ENCODE results near the gene MPZL2.

The MPZL2 gene

DNA sequence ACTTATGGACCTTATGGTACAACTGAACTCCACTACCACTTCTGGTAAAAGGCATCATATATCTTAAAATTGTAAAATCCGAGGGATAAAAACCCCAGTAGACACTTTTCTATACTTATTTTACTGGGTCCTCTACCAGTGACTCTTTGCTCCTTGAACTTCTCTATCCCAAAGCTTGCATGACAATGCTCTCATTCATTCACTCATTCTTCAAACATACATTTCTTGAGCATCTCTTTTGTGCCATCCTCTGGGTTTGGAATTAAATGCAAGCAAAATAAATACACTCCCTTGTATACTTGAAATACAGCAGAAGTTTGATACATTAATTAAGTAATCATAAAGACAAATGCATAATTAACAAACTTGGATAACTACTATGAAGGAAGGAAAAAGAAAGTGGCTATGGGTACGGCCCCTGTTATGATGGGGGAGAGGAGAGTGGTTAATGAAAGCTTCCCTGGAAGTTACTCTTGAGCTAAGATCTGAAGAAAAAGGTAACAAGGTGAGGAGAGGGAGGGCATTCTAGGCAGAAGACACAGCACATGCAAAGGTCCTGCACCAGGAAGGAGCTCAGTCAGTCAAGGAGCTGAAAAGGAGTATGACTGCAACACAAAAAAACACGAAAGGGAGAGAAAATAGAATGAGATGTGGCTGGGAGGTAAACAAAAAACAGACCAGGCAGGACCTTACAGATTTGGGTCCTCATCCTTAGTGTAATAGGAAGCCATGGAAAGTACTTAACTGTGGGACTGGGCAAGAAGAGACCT, 19.9 kb downstream of the MPZL2 start:
- DNase-seq (ENCODE audit: low spot score) (no peak), FAIRE-seq (no peak)

DNA sequence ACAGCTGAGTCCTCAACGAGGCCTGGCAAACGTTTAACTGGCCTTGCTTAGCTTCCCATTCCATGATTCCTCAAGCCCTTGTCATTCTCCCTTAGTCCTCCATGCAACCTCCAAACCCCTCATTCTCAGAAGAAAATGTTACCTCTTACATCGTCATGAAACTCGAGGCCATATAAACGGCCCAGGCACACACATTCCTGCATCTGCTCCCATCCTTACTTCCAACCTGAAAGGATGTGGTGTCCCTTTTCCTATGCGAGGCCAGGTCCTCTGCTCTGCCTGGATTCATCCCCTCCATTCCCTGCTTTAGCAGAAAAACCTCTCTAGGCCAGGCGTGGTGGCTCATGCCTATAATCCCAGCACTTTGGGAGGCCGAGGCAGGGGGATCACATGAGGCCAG, 20.9 kb downstream of the MPZL2 start:
- no peak for FAIRE-seq
- DNase-seq (ENCODE audit: low spot score): no peak

DNA sequence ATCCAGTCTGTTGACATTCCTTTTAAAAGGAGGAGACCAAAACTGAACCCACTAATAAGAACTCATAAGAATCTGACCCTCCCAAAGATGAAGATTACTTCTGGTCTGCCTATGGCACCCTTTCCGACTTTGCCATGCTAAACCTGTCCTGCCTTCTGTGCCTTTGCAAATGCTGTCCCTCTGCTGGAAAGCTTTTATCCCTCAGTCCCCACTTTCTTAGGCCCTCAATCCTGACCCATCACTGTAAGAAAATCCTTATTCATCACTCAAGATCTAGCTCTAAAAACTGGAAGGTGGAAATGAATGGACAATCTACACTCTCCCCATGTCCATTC, 22.4 kb downstream of the MPZL2 start:
- no peak for FAIRE-seq
- DNase-seq (ENCODE audit: low spot score): no peak

DNA sequence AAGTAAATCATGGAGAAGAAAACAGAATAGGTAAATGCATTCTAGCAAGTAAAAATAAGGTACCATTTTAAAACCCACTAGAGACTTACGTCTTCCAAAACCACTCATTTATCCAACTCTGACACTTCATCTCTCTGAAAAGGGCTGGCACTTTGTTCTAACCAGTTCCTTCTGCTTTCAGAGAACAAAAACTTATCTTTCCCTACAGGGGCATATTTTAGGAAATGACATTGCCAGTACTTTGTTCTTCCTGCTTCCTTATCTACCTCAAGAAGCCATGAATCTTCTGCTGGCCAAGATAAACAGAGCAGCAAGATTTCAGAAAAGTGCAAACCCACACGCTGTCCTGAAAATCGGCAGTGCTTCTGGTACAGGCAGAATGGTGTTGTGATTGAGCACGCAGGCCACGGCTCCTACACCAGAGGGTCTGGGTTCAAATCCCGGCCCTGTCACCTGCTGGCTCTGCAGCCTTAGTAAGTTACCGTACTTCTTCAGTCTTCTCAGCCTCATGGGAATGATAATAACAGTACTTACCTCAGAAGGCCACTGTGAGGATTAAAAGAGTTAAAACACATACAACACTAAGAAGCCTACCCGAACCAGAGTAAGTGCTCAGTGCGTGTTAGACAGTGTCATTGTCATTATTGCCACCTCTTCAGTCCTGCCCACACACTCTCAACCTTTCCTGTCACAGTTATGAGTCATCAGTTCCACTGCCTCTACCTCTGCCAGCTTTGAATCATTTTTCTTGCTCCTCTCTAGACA, 22.9 kb downstream of the MPZL2 start:
- DNase-seq (ENCODE audit: low spot score) (peak; percentile 54), FAIRE-seq (no peak)

DNA sequence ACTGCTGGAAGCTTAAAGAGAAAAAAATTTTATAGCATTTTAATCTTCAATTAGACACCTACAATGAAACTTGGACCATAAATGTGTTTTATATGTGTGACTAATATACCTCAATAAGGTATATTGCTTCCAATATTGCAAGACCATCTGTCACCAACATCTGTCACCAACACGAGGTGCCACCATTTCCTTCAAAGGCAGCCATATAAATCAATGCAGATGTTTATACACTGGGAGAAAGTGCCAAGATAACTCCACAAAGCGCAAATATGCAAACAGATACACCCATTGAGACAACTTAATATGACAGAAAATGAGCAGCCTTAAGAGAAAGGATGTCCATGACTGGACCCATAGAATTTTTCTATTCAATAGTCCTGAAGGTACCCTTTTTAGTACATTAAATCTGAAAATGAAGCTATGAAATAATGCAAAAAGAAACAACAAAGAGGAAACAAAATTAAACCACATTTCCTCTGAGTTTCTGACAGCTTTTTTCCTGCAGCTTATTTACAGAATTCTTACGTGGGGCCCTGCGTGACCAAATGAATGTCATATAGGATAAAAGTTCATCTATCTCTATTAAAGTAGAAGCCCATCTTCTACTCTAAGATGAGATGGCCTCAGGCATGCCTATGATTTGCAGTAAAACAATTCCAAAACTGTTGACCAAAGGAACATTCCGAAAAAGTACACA, 24.4 kb downstream of the MPZL2 start:
- DNase-seq (ENCODE audit: low spot score): no peak
- FAIRE-seq: no peak

DNA sequence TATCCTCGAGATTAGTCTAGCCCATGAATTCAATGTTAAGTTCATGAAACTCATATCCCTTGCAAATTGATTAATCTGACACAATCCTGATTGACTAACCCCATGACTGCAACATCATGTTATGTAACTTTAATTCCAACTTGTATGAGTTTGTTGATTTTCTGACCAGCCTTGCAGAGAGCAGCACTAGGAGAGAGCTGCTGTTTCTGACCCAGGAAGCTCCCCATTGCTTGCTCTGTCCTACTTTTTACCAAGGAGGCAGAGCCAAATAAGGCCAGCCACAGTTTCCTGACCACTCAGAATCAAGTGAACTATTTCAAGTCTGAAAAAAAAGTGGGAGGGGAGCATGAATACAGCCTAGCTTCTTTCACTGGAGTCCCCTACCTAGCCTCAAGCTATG, 25.2 kb downstream of the MPZL2 start:
- DNase-seq (ENCODE audit: low spot score) (no peak), FAIRE-seq (no peak)

DNA sequence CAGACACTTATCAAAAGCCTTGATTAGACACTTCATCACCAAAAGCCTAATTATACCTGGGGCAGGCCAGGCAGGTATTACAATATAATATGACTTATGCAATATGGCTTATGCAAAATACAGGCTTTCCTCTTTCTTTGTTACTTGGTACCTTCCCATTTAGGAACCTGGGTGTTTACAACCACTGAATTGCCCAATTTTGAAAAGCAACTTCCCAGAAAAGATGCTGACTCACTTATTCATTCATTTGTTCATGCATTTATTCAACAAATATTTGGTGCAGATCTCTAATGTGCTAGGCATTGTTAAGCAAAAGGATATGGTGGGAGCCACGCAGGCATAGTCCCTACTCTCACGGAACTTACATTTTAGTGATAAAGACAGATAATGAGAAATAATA, 25.7 kb downstream of the MPZL2 start:
- no peak for FAIRE-seq
- DNase-seq (ENCODE audit: low spot score): no peak

DNA sequence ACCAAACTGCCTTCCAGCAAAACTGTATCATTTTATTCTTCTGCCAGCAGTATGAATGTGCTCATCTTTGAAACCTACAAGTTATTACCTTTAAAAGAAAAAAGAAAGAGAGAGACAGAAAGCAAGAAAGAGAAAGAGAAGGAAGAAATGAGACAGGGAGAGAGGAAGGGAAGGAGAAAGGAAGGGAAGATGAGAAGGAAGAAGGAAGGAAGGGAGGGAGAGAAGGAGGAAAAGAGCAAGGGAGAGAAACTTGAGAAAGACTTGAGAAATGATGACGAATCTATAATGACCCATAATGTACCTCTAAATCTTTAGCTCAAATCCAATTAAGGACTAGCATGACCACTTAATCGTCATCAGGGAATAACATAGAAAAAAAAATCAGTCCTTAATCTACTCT, 27.9 kb downstream of the MPZL2 start:
- FAIRE-seq (no peak), DNase-seq (ENCODE audit: low spot score) (no peak)

DNA sequence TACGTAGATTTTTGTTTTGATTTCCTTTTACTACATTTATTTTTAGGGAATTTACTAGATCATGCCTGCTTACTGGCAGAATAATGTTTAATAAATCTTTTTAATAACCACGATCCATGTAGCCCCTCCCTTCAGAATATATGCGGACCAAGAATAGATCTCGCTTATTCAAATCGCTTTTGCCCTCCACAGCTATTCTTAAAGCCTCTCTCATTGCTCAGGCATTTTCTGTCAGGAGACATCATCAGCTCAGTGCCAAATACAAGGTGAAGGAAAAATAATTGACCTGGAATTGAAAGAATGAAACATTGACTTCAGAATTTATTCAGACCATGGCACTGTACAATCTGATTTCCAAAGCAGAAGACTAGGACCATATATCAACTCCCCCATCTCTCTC, 29.3 kb downstream of the MPZL2 start:
- FAIRE-seq: no peak
- DNase-seq (ENCODE audit: low spot score): no peak

DNA sequence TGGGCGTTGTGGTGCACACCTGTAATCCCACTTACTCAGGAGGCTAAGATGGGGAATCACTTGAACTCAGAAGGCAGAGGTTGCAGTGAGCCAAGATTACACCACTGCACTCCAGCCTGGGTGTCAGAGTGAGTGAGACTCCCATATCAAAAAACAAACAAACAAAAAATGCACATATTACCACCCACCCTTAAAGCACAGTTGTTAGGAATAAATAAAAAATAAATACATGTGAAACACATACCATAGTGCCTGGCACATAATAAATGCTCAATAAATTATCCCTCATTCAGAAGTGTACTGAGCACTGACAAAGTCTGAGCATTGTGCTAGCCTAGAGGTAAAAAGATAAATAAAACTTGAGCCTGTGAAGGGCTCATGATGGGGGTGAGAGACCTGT, 30.2 kb downstream of the MPZL2 start:
- DNase-seq (ENCODE audit: low spot score): no peak
- FAIRE-seq: no peak

DNA sequence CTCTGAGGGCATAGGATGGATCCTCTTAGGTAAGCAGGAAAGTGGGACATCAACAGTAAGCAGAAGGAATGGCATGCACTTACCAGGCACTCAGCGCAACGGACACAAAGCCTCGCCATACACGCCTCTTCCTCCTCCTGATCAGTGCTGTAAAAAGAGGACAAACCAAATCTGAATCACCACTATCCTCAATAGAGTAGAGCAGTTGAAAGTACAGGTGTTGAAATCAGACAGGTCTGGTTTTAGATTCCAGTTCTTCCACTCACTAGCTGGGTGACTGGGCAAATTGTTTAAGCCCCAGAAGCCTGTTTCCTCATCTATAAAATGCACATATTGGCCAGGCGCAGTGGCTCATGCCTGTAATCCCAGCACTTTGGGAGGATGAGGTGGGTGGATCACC, 30.7 kb downstream of the MPZL2 start:
- FAIRE-seq (no peak), DNase-seq (ENCODE audit: low spot score) (no peak)

DNA sequence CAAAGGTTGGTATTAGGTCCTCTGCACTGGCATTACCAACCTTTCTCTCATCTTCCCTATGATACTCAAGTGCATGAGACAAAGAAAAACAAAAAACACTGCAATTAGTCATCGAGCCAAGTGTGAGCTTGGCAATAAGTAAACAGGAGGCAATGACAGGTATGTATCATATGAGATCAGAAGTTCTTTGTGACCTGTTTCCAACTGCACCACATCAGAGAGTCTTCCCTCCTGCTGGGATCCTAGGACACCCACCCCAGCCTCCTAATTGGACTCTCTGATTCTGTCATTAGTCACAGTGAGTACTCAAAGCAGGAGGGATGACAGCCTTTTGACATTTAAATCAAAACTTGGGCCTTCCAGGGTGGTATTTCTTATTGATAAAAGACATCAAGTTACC, 31.4 kb downstream of the MPZL2 start:
- no peak for FAIRE-seq

DNA sequence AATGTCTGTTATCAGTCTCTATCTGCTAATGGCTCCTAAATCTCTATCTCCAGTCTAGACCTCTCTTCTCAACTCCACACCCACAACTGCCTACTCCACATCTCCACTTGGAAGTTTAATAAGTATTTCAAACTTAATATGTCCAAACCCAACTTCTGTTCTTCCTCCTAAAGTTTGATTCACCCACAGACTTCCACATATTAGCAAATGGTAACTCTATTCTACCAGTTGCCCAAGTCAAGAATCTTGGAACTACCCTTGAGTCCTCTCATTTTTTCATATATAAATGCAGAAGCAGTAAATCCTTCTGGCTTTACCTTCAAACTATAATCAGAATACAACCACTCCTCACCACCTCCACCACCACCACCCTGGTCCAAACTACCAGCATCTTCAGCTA, 32.6 kb downstream of the MPZL2 start:
- FAIRE-seq (no peak), DNase-seq (ENCODE audit: low spot score) (no peak)

More for the DNA sequence above, 31.4 kb downstream of the MPZL2 start:
- no peak for DNase-seq (ENCODE audit: low spot score)

DNA sequence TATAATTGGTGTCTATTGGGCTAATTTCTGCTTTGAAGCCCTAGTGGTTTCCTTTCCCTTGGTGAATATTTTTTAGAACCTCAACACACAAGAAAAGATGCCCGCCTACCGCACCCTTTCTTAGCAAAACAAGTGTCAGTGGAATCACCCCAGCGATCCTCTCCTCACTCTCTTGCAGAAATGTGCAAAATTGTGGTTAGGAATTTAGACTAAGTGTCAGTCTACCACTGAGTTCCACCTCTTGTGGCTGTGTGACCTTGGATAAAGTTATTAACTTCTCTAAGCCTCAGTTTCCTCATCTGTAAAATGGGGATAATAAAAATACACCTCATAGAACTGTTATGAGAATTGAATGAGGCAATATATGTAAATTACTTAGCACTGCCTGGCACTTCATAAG, 34.0 kb downstream of the MPZL2 start:
- FAIRE-seq: no peak
- DNase-seq (ENCODE audit: low spot score): no peak

DNA sequence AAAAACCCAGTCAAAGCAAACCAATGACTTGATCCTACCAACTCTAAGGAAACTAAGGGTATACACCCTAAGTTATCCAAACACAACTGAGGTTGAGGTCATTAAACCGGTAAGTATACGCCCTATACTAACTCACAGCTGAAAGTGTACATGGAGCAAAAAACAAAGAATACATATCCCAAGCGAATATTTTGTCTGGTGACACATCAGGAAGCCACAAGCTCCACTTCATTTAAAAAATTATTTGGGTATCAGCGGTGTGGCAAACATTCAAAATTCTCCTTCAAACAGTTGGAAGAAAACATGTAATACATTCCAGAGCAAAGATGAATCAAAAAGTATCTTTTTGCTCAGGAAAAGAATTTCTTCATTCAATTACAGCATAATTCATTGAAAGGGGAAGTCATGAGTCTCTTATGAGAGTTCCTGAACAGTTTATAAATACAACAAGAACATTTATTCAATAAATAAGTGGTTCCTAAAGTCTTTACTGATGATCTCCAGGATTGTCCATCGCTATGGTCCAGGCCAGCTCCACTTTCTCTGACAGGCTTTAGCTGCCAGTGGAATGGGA, 34.7 kb downstream of the MPZL2 start:
- FAIRE-seq: no peak
- DNase-seq (ENCODE audit: low spot score): no peak

DNA sequence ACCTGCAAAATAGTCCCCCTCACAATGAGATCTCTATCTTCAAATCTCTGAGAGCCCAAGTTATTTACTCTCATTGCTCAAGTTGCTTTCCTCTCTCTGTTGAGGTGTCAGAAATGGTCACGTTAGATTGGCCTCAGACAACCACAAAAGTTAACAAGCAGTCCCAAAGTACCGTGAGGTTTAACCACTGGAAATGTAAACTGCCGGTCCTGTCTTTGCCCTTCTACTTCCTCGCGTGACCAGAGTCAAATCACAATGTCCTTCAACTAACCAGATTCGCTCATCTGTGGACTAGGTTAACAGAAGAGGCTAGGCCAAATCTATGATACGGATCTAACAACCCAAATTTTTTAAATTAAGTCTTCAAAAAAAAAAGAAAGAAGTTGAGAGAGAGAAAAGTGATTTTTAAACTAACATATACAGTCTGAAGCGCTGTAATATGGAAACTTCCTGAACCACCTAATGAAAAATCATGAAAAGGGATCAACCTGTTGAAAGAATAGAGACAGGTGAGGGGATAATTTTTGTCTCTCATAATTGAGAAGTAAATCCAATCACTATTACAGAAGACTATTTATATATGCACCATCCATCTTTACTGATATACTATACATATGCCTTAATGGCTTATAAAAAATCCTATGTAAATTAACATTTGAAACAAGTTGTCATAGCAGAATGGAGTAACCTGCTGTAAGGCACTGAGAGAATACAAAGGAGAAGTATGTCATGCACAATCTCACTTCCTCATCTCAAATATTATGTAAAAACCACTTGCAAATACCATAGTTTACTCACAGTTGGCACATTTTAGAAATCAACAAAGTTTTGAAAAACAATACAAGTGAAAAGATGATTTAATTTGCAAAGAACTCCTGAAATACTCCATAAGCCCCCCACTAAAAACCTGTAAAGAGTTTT, 36.0 kb downstream of the MPZL2 start:
- FAIRE-seq (no peak), DNase-seq (ENCODE audit: low spot score) (no peak)

DNA sequence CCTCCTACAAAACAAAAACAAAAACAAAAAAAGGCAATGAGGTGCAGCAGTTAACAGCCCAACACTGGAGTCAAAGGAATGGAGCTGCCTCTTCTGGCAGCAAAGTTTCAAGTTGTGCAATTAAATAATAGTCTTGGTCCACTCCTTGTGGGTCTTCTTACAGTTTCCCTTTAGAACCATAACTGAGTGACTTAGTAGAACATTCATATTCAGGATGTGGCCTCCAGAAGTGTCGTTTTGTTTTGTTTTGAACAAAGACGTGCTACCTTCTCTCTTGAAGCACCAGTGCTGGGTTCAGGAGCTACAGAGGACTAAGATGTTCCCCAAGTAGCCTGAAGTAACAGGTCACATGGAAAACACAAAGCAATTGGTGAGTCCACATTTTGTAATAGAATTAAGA, 37.3 kb downstream of the MPZL2 start:
- no peak for DNase-seq (ENCODE audit: low spot score)
- no peak for FAIRE-seq

DNA sequence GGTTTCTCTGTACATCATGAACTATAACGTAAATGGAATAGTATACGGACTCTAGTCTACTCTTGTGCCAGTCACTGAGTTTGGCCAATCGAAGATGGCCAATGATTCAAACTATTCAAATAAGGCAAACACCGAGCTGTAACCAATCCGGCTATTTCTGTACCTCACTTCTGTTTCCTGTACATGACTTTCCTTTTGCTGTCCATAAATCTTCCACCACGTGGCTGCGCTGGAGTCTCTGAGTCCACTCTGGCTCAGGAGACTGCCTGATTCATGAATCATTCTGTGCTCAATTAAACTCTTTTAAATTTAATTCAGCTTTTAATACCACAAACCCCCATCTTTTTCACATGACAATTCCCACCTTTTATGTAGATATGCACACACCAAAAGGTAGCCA, 37.8 kb downstream of the MPZL2 start:
- FAIRE-seq (no peak), DNase-seq (ENCODE audit: low spot score) (no peak)

DNA sequence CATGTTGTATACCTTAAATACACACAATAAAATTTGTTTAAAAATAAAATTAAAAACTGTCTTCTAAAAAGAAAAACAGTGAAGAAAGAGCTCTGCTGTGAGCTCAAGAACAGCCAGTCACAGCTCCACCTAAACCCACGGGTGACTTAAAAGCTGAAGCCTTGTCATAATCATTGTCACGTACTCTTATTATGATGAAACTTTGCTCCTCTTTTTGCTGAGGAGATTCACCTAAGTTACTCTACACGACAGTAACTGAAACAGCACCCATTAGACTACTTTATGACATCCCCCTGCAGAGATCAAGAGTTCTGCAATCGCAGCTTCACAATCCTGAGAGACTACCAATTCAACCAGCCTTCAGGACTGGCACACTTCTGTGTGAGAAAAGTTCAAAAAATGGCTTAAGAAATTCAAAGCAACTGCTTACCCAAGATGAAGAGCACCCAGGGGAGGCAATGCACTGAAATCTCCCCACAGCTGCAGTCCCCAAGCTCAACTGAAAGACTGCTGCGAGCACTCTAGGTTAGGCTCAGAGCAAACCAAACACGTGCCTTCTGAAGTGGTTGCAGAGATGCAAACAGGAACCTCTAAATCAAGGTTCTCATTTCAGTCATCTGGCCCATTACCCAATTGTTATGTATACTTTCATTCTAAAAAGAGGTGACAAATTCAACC, 39.4 kb downstream of the MPZL2 start, which contains the start of gene JAML:
JAML (minus strand) TSS at position 501 of the 678 bp plus-strand sequence. CDS start 10,145 bp downstream, outside the sequence.
- FAIRE-seq: no peak
- DNase-seq (ENCODE audit: low spot score): no peak

DNA sequence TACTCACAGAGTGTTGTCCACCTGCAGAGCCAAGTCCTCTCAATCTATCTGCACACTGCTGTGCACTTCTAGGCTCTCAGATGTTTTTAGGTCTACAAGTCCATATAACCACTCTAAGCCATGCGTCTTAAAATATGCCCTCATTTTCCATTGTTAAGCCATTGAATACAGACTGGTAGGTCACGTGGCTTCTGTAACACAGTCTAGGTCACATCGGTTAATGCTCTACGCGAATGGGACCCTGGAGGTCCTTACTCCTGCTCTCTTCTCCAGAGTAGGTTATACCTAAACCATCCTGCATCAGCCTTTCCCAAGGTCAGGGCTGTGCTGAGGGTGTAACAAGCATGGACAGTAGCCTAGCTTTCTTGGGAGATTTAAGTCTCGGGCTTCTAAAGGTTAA, 40.1 kb downstream of the MPZL2 start:
- FAIRE-seq: no peak

More for the DNA sequence above, 40.1 kb downstream of the MPZL2 start:
- no peak for DNase-seq (ENCODE audit: low spot score)
